GM19240 (cell line): ENCODE data around the gene GNPTG.
A peak's percentile ranks its signal among the peaks of the same experiment; 100 is the strongest.

Experiments
- DNase-seq: peaks from one replicate; pipeline ENCODE4 v3.0.0; 2011; ENCODE audit warnings: low spot score; ENCODE audit not compliant: insufficient read length

The GNPTG gene

DNA sequence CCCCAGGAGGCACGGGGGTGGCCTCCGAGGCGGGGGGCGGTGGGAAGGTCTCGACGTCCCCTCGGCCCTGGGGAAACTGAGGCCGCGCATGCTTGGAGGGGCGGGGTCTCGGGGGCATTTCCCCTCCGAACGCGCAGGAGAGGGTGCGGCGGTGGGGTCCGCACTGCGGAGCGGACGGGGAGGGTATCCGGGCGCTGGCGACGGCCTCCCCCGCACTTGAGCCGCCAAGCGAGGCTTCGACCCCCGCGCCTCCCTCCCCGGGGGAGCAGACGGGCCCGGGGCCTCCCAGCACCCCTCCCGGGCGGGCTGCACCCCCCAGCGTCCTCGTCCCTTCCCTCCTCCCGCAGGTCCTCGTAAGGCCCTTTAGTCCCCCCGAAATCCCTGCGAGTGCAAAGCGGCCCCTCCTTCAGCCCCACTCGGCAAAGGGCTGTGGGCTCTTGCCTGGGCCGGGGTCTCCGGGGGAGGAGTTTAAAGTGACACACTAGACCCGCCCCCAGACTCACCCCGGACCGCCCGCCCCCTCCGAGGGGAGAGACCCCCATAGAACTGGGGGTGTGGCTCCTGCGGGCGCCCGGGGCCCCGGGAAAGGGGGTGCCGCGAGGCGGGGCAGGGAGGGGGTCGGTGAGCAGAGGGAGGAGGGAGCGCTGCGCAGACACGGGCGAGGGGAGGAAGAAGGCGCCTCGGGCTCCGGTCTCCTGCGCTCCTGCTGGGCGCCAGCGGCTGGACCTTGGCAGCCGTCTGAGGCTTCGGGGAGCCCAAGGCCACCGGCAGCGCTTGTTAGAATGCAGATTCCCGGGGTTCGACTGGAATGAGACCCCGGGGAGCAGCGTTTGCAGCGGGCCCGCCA, 17.7 kb upstream of the GNPTG start:
- DNase-seq = no peak

- DNase-seq = no peak
These were observed 17.0 kb upstream of the GNPTG start for GRCh38 chr16:1334739-1335138.

- DNase-seq = no peak
These were observed 16.3 kb upstream of the GNPTG start for GRCh38 chr16:1335211-1335971.

- no peak for DNase-seq
These were observed 15.7 kb upstream of the GNPTG start for GRCh38 chr16:1335996-1336395.

GRCh38 chr16:1336619-1337018, 15.1 kb upstream of the GNPTG start:
- no peak for DNase-seq

GRCh38 chr16:1337486-1337885, 14.2 kb upstream of the GNPTG start:
- DNase-seq = no peak

GRCh38 chr16:1338119-1338730, 13.5 kb upstream of the GNPTG start:
- DNase-seq = no peak

- DNase-seq = no peak
These were observed 12.7 kb upstream of the GNPTG start for GRCh38 chr16:1338855-1339675.

- no peak for DNase-seq
These were observed 10.8 kb upstream of the GNPTG start for GRCh38 chr16:1340730-1341494.

DNA sequence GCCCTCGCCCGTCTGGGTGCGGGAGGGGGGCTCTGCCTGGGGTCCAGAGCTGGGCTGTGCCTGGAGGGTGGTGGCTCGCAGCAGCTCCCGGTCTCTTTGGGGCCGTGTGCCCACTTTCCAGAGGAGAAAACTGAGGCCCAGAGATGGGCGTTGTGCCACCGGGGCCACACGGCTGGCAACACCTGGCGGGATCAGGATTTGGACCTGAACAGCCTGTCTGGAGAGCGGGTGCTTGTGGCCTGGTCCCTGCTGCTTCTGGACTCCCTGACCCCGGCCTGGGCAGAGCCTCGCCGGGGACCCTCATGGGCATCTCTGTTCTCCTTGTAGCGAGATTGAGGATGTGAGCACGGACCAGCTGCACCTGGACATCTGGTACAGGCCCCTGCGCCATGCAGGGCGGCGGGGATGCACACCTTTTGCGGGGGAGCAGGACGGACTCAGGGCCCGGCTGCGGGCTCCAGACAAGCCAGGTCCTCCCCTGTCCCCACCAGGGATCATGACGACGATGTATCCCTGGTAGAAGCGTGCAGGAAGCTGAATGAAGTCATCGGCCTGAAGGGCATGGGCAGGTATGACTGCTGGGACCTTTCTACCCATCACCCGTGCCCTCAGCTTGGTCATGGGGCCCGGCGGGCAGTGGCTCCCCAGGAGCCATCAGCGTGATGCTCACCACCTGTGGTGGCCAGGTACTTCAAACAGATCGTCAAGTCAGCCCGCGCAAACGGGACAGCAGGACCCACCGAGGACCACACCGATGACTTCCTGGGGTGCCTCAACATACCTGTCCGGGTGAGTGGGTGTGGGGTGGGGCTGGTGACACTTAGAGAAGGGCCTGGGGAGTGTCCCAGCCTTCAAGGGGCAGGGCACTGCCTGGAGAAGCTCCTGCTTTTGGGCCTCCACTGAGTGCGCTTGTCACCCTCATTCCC, 10.0 kb upstream of the GNPTG start:
- DNase-seq = no peak

DNA sequence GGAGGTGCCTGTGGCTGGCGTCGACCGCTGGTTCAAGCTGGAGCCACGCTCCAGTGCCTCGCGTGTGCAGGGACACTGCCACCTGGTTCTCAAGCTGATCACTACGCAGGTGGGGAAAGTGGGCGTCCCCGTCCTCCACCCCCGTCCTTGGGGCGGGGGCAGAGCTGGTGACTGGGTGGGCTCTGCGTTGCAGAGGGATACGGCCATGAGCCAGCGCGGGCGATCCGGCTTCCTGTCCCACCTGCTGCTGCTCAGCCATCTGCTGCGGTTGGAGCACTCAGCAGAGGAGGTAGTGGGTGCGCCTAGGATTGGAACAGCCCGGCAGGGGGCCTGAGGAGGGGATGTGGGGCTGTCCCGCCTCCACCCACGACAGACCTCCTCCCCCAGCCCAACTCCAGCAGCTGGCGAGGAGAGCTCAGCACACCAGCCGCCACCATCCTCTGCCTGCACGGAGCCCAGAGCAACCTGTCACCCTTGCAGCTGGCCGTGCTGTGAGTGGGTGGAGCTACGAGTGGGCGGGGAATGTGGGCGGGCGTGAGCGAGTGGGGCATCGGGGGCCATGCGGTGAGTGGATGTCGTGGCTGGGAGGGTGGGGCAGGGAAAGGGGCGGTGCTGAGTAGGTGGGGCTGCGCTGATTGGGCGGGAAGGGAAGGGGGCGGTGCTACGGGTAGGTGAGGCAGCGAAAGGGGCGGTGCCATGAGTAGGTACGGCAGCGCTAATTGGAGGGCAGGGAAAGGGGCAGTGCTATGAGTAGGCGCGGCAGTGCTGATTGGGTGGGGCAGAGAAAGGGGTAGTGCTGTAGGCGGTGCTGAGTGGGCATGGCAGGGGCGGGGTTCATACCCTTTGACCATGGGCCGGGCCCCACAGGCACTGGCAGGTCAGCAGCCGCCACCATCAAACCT, 9.0 kb upstream of the GNPTG start:
- DNase-seq = peak; percentile 100

- DNase-seq = no peak
These were observed 8.1 kb upstream of the GNPTG start for GRCh38 chr16:1343428-1344242.

GRCh38 chr16:1344499-1344898, 7.2 kb upstream of the GNPTG start:
- no peak for DNase-seq

DNA sequence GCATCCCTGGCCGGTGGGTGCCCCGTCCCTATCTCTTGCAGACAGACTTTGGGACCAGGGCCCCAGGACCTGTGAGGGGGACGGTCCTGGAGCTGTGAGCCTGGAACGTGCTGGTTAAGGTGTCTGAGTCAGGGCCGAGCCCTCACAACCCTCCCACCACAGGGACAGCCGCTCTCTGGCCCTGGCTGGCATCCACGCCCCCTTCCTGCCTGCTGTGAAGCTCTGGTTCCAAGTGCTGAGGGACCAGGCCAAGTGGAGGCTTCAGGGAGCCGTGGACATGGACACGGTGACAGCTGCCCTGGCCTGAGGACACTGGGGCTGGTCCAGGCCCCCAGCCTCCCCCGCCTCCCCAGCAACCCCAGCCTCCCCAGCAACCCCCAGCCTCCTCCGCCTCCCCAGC, 6.6 kb upstream of the GNPTG start:
- no peak for DNase-seq

- no peak for DNase-seq
These were observed 5.9 kb upstream of the GNPTG start for GRCh38 chr16:1345651-1346421.

- no peak for DNase-seq
These were observed 5.1 kb upstream of the GNPTG start for GRCh38 chr16:1346422-1347285.
